Stimulated activated CD4-positive, alpha-beta T cell treated with anti-CD3 and anti-CD28 coated beads, Interleukin-4, amount 100 ng/mL, for 24 hours (primary cell): ENCODE data around the gene NACA.
A peak's percentile ranks its signal among the peaks of the same experiment; 100 is the strongest.
"Not testable (repeated sequence)": the region's sequence is repeated elsewhere in the genome, so short reads cannot be mapped to it uniquely, and the experiment has no call there.

Experiments used
- DNase-seq: peaks from one replicate; pipeline ENCODE4 v3.0.0-alpha.2; 2020

NACA gene

DNA sequence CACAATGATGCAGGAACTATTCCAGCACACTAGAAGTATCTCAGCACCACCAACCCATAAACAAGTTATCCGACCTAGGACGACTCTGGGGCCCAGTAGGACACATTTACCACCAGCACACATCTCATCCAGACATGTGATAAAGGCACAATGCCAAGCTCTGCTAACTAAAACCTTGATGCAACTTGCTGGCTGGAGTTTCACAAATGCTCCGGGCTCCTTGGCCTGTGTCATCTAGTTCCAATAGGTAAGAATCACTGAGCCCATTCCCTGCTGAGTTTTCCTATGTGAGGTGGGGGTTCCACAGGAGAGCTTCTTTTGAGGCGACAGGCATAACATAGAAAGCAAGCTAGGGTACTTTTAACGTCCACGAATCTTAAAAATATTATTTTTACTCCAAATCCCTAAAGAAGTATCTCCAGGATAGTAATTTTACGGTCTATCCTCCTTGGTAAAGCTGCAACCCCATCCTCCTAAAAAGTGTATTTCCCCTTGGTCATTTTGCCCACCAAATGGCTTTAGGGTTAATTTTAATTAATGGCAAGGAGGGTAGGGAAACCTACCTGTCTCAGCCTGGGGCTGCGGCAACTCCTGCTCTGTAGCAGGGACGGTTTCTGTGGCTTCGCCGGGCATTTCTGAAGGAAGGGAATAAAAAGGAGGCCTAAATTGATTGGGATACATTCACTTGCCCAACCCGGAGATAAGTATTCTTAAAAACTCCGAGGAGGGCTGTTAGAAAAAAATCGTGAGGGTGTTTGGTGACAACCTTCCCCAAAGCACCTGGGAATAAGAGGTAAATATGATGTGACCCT is 1.0 kb downstream of the NACA start:
- DNase-seq, result peak; percentile 17

DNA sequence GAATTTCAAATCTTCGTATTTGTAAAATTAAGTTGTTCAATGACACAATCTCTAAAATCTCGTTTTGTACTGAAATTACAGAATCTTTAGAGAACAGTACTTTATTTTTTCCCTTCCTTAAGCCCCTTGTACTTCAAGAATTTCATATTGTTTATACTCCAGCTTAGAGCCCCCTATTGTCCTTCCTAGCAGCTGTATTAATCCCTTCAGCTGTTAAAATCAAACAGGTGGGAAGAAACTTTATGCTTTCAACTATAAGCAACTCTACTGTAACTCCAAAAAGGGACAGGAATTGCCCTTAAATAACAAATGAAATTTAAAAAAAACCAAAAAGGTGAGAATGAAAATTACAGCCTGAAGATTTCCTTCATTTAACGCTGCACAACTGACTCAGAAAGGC is 1.7 kb downstream of the NACA start:
- DNase-seq, result no peak

- DNase-seq, result no peak
Observed at GRCh38 chr12:56722832-56723231, 2.3 kb downstream of the NACA start.

DNA sequence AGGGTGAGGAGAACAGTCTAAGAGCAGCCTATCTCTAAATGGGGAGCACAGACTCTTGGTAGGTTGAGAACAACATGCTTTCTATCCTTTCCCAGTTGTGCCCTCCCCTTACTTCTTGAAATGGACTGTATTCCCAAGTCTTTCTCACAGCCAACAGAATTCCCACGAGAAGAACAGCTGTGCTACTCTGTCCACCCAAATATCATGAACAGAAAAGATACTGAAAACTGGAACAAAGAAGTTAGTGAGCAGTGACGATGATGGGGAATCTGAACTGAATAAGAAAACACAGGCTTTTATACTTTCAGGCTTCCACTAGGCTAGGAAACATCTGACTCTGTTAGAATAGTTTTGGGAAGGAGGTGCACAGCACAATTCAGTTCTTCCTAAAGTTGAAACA is 3.4 kb downstream of the NACA start:
- DNase-seq, result no peak

DNA sequence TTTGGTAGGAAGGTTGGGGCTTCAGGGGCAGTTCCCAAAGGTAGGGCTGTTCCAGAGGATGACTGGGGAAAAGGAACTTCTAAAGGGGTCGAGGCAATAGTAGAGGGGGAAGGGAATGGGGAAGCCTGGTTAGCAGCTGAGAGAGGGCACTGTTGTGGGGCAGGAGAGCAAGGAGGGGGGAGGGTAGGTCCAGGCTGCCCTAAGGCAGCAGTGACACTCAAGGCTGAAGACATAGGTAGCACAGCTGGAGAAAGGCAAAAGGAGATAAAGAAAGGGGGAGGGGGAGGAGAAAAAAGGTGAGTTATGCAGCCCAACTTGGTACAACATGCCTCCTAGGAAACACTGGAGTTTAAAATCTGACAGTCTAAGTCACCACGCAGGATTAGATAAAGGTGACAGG is 3.9 kb downstream of the NACA start:
- DNase-seq, result no peak

DNA sequence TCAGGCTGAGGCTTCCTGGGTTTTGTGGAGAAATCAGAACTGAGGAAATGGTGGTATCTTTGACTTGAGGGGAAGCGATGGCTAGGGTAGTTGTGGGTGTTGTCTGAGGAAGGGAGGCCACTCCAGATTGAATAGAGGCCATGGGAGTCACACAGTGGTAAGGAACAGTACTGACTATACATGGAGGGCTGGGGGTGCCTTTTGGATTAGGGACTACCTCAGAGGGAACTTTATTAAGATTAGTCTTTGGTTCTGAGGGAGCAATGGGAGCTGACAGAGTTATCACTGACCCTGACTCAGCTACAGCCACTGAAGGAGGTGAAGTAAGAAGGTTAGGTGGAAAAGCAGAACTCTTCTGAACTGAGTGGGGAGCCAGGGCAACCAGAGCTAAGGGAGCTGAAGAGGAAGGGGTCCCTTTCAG is 4.4 kb downstream of the NACA start:
- DNase-seq, result no peak

- no peak for DNase-seq
Observed at GRCh38 chr12:56719056-56719455, 6.0 kb downstream of the NACA start.

DNA sequence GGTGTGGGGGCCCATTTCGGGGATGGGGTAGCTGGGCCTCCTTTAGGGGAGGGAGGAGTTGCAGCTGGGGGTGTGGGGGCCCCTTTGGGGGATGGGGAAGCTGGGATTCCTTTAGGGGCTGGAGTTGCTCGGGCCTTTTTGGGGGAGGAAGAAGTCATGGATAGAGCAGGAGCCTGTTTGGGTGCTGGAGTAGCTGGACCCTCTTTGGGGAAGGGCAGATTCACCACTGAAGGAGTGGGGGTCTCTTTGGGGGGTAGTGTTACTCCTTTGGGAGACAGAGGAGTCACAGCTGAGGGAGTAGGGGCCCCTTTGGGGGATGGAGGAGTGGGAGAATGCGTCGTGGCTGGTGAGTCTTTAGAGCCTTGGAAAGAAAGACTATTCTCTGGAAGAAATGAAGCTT is 6.5 kb downstream of the NACA start:
- DNase-seq, result no peak

- DNase-seq, result no peak
Observed at GRCh38 chr12:56718149-56718548, 7.0 kb downstream of the NACA start.

DNA sequence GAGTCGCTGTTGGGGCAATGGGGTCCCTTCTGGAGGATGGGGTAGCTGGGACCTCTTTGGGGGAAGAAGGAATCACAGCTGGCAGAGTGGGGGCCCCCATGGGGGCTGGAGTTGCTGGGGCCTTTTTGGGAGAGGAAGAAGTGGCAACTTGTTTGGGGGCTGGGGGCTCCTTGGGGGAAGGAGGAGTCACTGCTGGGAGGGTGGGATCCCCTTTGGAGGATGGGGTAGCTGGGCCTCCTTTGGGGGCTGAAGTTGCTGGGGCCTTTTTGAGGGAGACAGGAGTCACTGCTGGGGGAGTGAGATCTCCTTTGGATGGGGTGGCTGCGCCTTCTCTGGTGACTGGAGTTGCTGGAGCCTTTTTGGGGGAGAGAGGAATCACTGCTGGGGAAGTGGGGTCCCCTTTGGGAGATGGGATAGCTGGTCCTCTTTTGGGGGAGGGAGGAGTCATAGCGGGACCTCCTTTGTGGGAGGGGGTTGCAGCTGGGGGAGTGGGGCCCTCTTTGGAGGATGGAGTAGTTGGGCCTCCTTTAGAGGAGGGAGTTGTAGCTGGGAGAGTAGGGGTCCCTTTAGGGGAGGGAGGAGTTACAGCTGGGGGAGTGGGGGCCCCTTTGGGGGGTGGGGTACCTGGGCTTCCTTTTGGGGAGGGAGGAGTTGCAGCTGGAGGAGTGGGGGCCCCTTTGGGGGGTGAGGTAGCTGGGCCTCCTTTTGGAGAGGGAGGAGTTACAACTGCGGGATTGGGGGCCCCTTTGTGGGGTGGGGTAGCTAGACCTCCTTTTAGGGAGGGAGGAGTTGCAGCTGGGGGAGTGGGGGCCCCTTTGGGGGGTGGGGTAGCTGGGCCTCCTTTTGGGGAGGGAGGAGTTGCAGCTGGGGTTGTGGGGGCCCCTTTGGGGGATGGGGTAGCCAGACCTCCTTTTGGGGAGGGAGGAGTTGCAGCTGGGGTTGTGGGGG is 7.9 kb downstream of the NACA start:
- DNase-seq, result no peak

DNA sequence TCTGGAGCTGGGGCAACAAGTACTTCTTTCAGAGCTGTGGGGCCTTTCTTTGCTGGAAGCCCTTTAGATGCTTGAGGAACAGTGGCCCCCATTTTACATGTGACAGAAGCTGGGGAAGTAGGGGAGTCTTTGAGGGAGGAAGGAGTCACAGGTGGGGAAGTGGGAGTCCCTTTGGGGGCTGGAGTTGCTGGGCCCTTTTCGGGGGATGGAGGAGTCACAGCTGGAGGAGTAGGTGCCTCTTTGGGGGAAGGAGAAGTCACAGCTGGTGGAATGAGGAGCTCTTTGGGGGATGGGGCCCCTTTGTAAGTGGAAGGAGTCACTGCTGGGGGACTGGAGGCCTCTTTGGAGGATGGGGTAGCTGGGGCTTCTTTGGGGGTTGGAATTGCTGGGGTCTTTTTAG is 8.6 kb downstream of the NACA start:
- DNase-seq, result no peak

DNA sequence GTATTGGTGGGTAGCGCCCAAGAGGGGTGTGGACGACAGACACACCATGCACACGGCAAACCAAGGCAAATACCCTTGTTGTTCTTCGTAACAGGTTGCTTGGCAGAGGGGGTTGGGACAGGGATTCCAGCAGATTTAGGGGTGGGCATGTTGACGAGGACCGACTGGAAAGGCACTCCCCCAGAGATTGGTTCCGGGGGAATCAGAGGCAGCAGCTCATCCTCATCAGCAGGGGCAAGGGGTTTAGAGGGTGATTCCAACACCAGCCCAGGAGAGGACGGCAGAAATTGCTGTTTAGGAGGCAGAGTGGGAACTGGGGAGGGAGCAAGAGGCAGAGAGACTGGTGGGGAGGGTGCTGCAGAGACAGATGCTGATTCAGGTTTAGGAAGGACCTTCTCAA is 9.3 kb downstream of the NACA start:
- DNase-seq, result no peak

DNA sequence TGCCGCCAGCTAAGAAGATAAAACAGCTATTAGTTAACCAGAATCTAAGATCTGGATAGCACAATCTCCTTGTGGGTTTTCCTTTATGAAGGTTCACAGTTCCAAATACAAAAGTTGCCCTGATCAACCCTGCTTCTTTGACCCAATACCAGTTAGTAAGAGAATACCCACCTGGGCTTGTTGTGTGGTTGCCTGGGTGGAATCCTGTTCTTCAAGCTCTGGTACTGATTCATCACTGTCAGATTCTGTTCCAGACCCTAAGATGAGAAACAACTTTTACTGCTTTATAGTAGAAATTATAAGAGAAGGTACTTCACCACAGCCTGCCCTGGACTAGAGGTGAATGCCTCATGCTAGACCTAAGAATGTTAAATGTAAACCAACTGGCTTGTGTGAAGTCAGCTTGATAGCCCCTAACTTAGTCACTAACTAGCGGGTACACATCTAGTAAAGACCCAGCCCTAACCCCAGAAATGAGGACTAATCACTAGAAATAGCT is 10.6 kb downstream of the NACA start:
- DNase-seq, result no peak

DNA sequence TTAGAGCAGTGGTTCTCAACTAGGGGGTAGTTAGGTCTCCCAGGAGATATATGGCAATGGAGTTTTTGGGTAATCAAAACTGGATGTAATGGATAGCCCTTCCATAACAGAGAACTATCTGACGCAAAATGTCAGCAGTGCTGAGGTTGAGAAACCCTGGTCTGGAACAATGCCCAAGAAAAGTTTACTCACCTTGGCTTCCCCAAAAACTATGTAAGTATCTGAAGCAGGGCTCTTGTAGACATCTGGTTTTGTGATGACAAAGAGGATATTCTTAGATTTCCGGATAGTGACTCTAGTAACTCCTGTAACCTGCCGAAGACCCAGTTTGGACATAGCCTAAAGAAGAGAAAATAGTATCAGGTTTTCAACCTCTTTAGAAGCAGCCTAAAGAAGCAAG is 11.8 kb downstream of the NACA start:
- DNase-seq, result no peak

DNA sequence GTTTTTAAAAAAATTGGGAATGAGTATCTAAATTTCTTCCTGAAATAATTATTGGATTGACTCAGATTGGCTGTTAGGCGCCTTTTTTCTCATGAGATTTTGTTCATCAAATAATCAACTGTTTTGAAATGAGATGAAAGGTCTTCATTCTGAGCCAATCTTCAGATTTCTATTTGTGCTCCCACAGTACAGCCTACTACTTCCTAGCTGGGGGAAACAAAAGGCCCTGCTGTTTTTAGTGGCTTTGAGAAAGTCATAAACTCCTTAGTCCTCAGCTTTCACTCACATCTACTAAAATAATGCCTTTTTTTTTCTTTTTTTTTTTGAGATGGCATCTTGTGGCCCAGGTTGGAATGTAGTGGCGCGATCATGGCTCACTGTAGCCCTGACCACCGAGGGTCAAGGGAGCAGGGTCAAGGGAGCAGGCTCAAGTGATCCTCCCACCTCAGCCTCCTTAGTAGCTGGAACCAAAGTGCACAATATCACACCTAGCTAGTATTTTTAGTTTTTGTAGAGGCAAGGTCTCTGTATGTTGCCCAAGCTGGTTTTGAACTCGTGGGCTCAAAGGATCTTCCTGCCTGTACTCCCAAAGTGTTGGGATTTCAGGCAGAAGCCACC is 15.2 kb downstream of the NACA start:
- DNase-seq, result no peak

- DNase-seq, result not testable (repeated sequence)
Observed at GRCh38 chr12:56704522-56704921, 20.6 kb downstream of the NACA start.

DNA sequence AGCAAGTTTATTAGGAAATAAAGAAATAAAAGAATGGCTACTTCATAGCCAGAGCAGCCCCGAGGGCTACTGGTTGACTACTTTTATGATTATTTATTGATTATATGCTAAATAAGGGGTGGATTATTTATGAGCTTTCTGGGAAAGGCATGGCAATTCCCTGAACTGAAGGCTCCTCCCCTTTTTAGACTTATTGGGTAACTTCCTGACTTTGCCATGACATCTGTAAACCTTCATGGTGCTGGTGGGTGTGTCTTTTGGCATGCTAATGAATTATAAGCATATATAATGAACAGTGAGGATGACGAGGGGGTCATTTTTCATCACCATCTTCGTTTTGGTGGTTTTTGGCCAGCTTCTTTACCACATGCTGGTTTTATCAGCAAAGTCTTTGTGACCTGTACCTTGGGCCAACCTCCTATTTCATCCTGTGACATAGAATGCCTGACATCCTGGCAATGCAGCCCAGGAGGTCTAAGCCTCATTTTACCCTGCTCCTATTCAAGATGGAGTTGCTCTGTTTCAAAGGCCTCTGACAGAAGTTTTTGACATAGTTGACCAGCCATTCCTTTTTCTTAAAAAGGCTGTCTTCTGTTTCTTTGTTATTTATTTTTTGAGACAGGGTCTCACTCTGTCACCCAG is 26.0 kb downstream of the NACA start:
- no peak for DNase-seq

DNA sequence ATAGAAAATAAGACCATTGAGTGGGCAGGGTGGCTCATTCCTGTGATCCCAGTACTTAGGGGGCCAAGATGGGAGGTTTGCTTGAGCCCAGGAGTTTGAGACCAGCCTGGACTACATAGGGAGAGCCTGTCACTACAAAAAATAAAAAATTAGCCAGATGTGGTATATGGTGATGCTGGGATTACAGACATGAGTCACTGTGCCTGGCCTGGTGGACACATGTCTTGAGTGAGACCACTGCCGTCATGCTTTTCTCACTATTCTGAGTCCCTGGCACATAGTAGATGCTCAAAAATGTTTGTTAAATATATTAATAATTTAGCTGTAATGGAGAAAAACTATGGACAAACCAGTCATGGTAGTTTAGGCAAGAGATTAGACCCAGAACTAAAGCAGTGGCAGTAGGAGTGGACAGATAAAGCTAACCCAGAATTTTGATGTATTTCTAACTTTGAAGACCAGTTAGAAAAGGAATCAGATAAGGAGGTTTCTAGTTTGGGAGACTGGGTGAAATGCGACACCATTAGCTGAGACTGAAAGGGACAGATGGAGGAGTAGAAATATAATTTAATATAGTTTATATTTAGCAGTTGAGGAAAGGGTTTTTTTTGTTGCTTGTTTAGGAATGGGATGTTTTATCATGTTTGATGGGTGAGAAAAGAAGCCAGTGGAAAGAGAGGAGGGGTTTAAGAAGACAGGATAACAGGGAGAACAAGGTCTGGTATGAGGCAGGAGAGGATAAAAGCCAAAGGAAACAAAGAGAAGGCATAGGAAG is 29.6 kb downstream of the NACA start:
- DNase-seq, result no peak

GRCh38 chr12:56694161-56694560 is 30.9 kb downstream of the NACA start:
- DNase-seq, result no peak

DNA sequence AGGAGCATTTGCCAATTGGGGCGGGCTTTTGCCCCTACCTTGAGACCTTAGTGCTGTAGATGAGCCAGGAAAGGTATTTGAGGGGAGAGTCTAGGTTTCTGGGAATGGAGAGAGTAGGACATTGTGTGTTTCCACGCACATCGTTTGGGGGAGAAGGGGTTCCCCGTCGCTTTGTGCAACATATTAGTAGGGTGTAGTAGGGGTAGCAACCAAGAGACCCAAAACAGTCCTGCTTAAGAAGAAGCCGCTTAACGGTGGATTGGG is 36.3 kb downstream of the NACA start:
- no peak for DNase-seq

- DNase-seq, result peak; percentile 98
Observed at GRCh38 chr12:56688129-56688845, 36.8 kb downstream of the NACA start, which contains the start of gene PTGES3. Gene PTGES3 (minus strand): TSS chr12:56688284. CDS start chr12:56687999, 285 bp downstream.
